ENCODE measurements around the gene PLXDC1.

GRCh38 chr17:39167476-39167875, 16.0 kb upstream of the PLXDC1 start:
- TF ChIP-seq EZH2phosphoT487 (IDR thresholded peaks at IDR 0.05; ENCODE audit: low read depth) (no peak), CTCF (IDR thresholded peaks at IDR 0.05; ENCODE audit: low read depth, low read length) (no peak)
